Left hindlimb (tissue), 1 donor: ENCODE measurements around the gene UBE2QL1.

Source experiments
- DNase-seq: peaks from one replicate; pipeline ENCODE4 v3.0.0-alpha.2; 2018

The UBE2QL1 gene

GRCh38 chr5:6540111-6540827 lies 91.6 kb downstream of the UBE2QL1 start:
- no peak for DNase-seq

GRCh38 chr5:6541256-6542013 lies 92.8 kb downstream of the UBE2QL1 start:
- no peak for DNase-seq

GRCh38 chr5:6542421-6543345 lies 94.0 kb downstream of the UBE2QL1 start:
- no peak for DNase-seq

GRCh38 chr5:6543346-6543730 lies 94.7 kb downstream of the UBE2QL1 start:
- no peak for DNase-seq

GRCh38 chr5:6543830-6544560 lies 95.3 kb downstream of the UBE2QL1 start:
- DNase-seq = no peak
